IMR-90 (cell line): ENCODE results near the gene TOP3B. TPM values are rescaled to one million over a fixed set of nuclear protein-coding genes. Genes with fewer than 3 reads are reported as not detected.

Source experiments
- ATAC-seq: fragments of 200-7000 bp; cut with Tn5 transposase; 2 replicates; pipeline ENCODE4 v1.9.1; 2020; ENCODE audit warnings: low read depth, mild to moderate bottlenecking, moderate library complexity
- BruUV-seq: library from RNA; stranded (reverse); fragments of 400-500 nt; replicated peaks from 2 replicates; lab custom pipeline; 2021; lab: Mats Ljungman, UMichigan
- CTCF ChIA-PET: fragments of 300-600 bp; formaldehyde crosslinking; extraction: SDS; loops from one replicate; lab custom pipeline; 2021; ENCODE audit warnings: antibody characterized with exemption; lab: Yijun Ruan, JAX
- POLR2A ChIA-PET: fragments of 300-600 bp; sonication (Branson Sonifier 250); formaldehyde crosslinking; loops from one replicate; lab custom pipeline; 2022; ENCODE audit warnings: antibody characterized with exemption; ENCODE audit not compliant: unreplicated experiment; lab: Charles Lee
- DNase-seq: peaks from one replicate; pipeline ENCODE4 v3.0.0; 2013
- H2AFZ ChIP-seq: replicated peaks from 2 replicates; pipeline ENCODE3; 2013; ENCODE audit warnings: low read length, mild to moderate bottlenecking; ENCODE audit not compliant: poor library complexity
- H2AK5ac ChIP-seq: 2 replicates; pipeline ENCODE4 v1.6.1; 2013; ENCODE audit warnings: low read depth, low read length, inconsistent platforms
- H2AK9ac ChIP-seq: replicated peaks from 2 replicates; pipeline ENCODE3; 2013; ENCODE audit warnings: mild to moderate bottlenecking, low read depth, low read length, moderate library complexity; ENCODE audit not compliant: poor library complexity
- H2BK120ac ChIP-seq: 2 replicates; pipeline ENCODE4 v1.6.1; 2013; ENCODE audit warnings: low read depth, low read length, inconsistent platforms
- H2BK15ac ChIP-seq: 3 replicates; pipeline ENCODE4 v1.6.1; 2013; ENCODE audit warnings: low read depth, low read length, inconsistent platforms
- H2BK20ac ChIP-seq: 2 replicates; pipeline ENCODE4 v1.6.1; 2013; ENCODE audit warnings: low read depth, mild to moderate bottlenecking, inconsistent platforms, low read length, moderate library complexity
- H2BK5ac ChIP-seq: 2 replicates; pipeline ENCODE4 v1.6.1; 2013; ENCODE audit warnings: mild to moderate bottlenecking, low read depth, low read length, inconsistent platforms; ENCODE audit not compliant: poor library complexity, severe bottlenecking
- H3K14ac ChIP-seq: replicated peaks from 2 replicates; pipeline ENCODE4 v1.6.1; 2013; ENCODE audit warnings: low read depth, low read length, inconsistent platforms
- H3K18ac ChIP-seq: 2 replicates; pipeline ENCODE4 v1.6.1; 2013; ENCODE audit warnings: low read depth, low read length, control low read depth
- H3K23ac ChIP-seq: 2 replicates; pipeline ENCODE4 v1.6.1; 2013; ENCODE audit warnings: low read depth, low read length, inconsistent platforms
- H3K27ac ChIP-seq: 2 replicates; pipeline ENCODE4 v1.5.1; 2013; ENCODE audit warnings: mild to moderate bottlenecking, control low read depth, low read length; ENCODE audit not compliant: insufficient read depth
- H3K27me3 ChIP-seq: 2 replicates; pipeline ENCODE4 v1.6.1; 2013; ENCODE audit warnings: low read length; ENCODE audit not compliant: control insufficient read depth, insufficient read depth
- H3K36me3 ChIP-seq: 2 replicates; pipeline ENCODE4 v1.6.1; 2013; ENCODE audit warnings: low read length, mixed read lengths; ENCODE audit not compliant: control insufficient read depth, insufficient read depth
- H3K4ac ChIP-seq: 2 replicates; pipeline ENCODE4 v1.6.1; 2013; ENCODE audit warnings: low read depth, low read length, inconsistent platforms
- H3K4me1 ChIP-seq: 2 replicates; pipeline ENCODE4 v1.6.1; 2013; ENCODE audit warnings: low read length, mixed read lengths; ENCODE audit not compliant: control insufficient read depth, insufficient read depth
- H3K4me2 ChIP-seq: 2 replicates; pipeline ENCODE4 v1.6.1; 2013; ENCODE audit warnings: low read depth, mild to moderate bottlenecking, control low read depth, low read length, moderate library complexity
- H3K4me3 ChIP-seq: 2 replicates; pipeline ENCODE4 v1.5.1; 2013; ENCODE audit warnings: low read depth, mild to moderate bottlenecking, control low read depth, low read length, moderate library complexity; ENCODE audit not compliant: insufficient read depth
- H3K56ac ChIP-seq: 2 replicates; pipeline ENCODE4 v1.6.1; 2013; ENCODE audit warnings: low read length, inconsistent platforms; ENCODE audit not compliant: insufficient read depth; ENCODE audit errors: extremely low read depth
- H3K79me1 ChIP-seq, 2 experiments: 2 replicates each; pipeline ENCODE4 v1.6.1; 2013; ENCODE audit warnings: low read length in 2 of 2, inconsistent platforms in 1 of 2, low read depth in 1 of 2
- H3K9ac ChIP-seq: 2 replicates; pipeline ENCODE4 v1.6.1; 2013; ENCODE audit warnings: low read depth, low read length, control low read depth
- H3K9me1 ChIP-seq: 2 replicates; pipeline ENCODE4 v1.6.1; 2013; ENCODE audit warnings: low read length, inconsistent platforms; ENCODE audit not compliant: insufficient read depth
- H3K9me3 ChIP-seq: 2 replicates; pipeline ENCODE4 v1.6.1; 2013; ENCODE audit warnings: low read length; ENCODE audit not compliant: control insufficient read depth, insufficient read depth
- H4K20me1 ChIP-seq: 2 replicates; pipeline ENCODE4 v1.6.1; 2013; ENCODE audit warnings: low read length, inconsistent platforms; ENCODE audit not compliant: insufficient read depth
- H4K5ac ChIP-seq: 2 replicates; pipeline ENCODE4 v1.6.1; 2013; ENCODE audit warnings: mild to moderate bottlenecking, low read depth, low read length, control low read depth
- H4K8ac ChIP-seq, 2 experiments: 2 replicates each; pipeline ENCODE4 v1.6.1; 2013; ENCODE audit warnings: low read depth in 2 of 2, low read length in 2 of 2, control low read depth in 1 of 2, inconsistent platforms in 1 of 2
- H4K91ac ChIP-seq: 2 replicates; pipeline ENCODE4 v1.6.1; 2013; ENCODE audit warnings: low read depth, low read length, inconsistent platforms; ENCODE audit not compliant: insufficient read depth
- BHLHE40 ChIP-seq: fragments of 150-350 bp; IDR thresholded peaks from 2 replicates; pipeline ENCODE4 v1.6.1; 2016; ENCODE audit warnings: mild to moderate bottlenecking, low read depth, low read length
- CEBPB ChIP-seq: IDR thresholded peaks from 2 replicates; pipeline ENCODE4 v1.6.1; 2012; ENCODE audit warnings: low read depth, low read length, improper control_type of control experiment
- CHD1 ChIP-seq: IDR thresholded peaks from 2 replicates; pipeline ENCODE4 v1.6.1; 2012; ENCODE audit warnings: low read depth, low read length, improper control_type of control experiment
- MAFK ChIP-seq: IDR thresholded peaks from 2 replicates; pipeline ENCODE4 v1.6.1; 2012; ENCODE audit warnings: low read depth, low read length, improper control_type of control experiment
- NFE2L2 ChIP-seq: fragments of 150-350 bp; IDR thresholded peaks from 2 replicates; pipeline ENCODE4 v1.6.1; 2016; ENCODE audit warnings: low read depth, mild to moderate bottlenecking, low read length
- POLR2A ChIP-seq: IDR thresholded peaks from 2 replicates; pipeline ENCODE4 v1.6.1; 2012; ENCODE audit warnings: mild to moderate bottlenecking, low read depth, low read length
- RCOR1 ChIP-seq: IDR thresholded peaks from 2 replicates; pipeline ENCODE4 v1.6.1; 2012; ENCODE audit warnings: mild to moderate bottlenecking, low read length, improper control_type of control experiment; ENCODE audit not compliant: insufficient replicate concordance
- RFX5 ChIP-seq: IDR thresholded peaks from 2 replicates; pipeline ENCODE4 v1.8.0; 2012; ENCODE audit warnings: low read depth, mild to moderate bottlenecking, low read length, moderate library complexity
- WGBS, 2 experiments: methylation state at CpG; one replicate each; pipeline versions ENCODE4 v1.1.5 to v1.1.7; 2013; ENCODE audit warnings: missing lambda C conversion rate in 2 of 2; ENCODE audit not compliant: insufficient read length in 1 of 2; ENCODE audit errors: extremely low coverage in 2 of 2; 5-methylcytosine and 5-hydroxymethylcytosine counted together
- dilution Hi-C: fragments of 300-500 bp; cut with HindIII; formaldehyde crosslinking; loops from one replicate; pipeline ENCODE4 v1.14.3; 2018; ENCODE audit warnings: low sequenced_read_pairs; ENCODE audit not compliant: unreplicated experiment
- in situ Hi-C: fragments of 300-500 bp; cut with MboI; formaldehyde crosslinking; loops from 3 replicates; pipeline ENCODE4 v1.14.3; 2019; ENCODE audit warnings: low sequenced_read_pairs, inconsistent platforms, mixed read lengths
- intact Hi-C: fragments of 100-400 bp; cut with micrococcal nuclease; formaldehyde crosslinking; loops from 2 replicates; pipeline ENCODE4 v1.10.0; 2022
- polyA plus RNA-seq, 3 experiments: library from polyadenylated mRNA; depleted of rRNA; stranded (reverse); fragments of >200 nt; gene quantifications; 2 replicates each; pipeline ENCODE4 v1.2.3, GENCODE V29; 2012; ENCODE audit warnings: low replicate concordance in 1 of 3
- total RNA-seq: library from RNA; depleted of rRNA; stranded (reverse); fragments of >200 nt; gene quantifications from 2 replicates; pipeline ENCODE4 v1.2.3, GENCODE V29; 2012
- TF ChIP-seq, protein P1 (sequence below): fragments of 150-350 bp; IDR thresholded peaks from 2 replicates; pipeline ENCODE4 v1.6.1; 2016; ENCODE audit warnings: low read depth, mild to moderate bottlenecking, low read length, moderate library complexity, borderline replicate concordance
- TF ChIP-seq, protein P2 (sequence below): fragments of 150-350 bp; IDR thresholded peaks from 2 replicates; pipeline ENCODE4 v1.6.1; 2017; ENCODE audit warnings: mild to moderate bottlenecking, antibody characterized with exemption, low read length, low read depth

TOP3B gene
- total and polyA plus RNA-seq, 2 of the 4 experiments (the other 2 are of a cell fraction), result 23.0 to 23.5 TPM

DNA sequence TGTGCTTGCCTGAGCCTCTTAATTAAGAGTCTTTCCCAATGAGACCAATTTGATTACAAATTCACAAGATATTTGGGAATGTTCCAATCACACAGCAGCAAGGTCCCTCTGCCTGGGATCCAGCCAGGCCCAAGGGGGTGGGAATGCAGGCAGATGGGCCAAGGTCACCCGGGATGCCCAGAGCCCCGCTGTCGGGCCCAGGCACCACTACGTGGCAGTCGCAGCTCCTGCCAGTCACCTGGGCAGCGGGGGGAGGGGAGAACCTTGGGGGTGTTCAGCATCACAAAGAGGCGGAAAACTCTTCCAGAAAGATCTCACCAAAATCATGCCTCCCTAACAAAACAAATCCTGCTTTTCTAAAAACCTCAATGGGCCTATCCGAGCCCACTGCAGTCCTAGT lies 60.9 kb downstream of the TOP3B start (continued):
- no peak for TF ChIP-seq CEBPB

DNA sequence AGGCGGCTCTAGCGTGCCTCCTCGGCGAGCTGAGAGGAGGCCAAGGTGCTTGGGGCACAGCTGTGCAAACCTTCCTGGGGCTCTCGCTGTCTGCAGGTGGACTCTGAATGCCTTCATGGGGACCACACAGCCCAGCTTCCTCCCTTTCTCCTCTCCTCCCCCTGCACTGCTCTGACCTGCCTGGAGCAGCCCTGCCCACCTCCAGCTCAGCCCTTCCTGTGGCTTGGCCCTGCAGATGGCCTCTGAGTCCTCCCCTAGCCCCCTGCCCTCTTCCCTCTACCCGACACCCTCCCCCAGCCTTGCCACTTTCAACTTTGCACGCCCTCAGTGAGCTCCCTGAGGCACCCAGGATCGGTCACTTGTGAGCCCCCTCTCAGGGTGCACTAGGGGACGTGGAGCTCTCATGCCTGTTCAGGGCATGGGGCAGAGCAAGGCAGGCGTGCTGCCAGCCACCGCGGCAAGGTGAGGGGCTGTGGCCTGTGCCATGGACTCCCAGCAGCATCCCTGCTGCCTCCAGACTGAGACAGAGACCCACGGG lies 61.3 kb downstream of the TOP3B start:
- dilution Hi-C loops, result no loop called here
- no peak overlapping the region for H2AK5ac ChIP-seq
- H2BK15ac ChIP-seq, result no peak overlapping the region
- in situ Hi-C loops, result no loop called here
- no peaks in the 10 kb centered on the region for H3K9me3 ChIP-seq
- no peaks in the 10 kb centered on the region for H3K9me1 ChIP-seq
- no peak overlapping the region for H3K14ac ChIP-seq
- H3K4me1 ChIP-seq, result peaks cover 10% of the 10 kb centered on the region
- intact Hi-C loops, result no loop called here
- no TSS peak for BruUV-seq
- H3K27me3 ChIP-seq, result no peaks in the 10 kb centered on the region
- H4K5ac ChIP-seq, result no peak overlapping the region
- no peak overlapping the region for H3K18ac ChIP-seq
- ATAC-seq (no peak; the same call in 1 of the 2 replicates), DNase-seq (no peak)
- no peak overlapping the region for H2BK20ac ChIP-seq
- H3K23ac ChIP-seq, result no peak overlapping the region
- H3K56ac ChIP-seq, result no peak overlapping the region
- H3K27ac ChIP-seq, result no peak overlapping the region
- TF ChIP-seq MAFK (no peak), CEBPB (no peak), RFX5 (no peak), CHD1 (no peak), NFE2L2 (no peak), POLR2A (no peak), RCOR1 (no peak), BHLHE40 (no peak)
- TF ChIP-seq, protein P1, sequence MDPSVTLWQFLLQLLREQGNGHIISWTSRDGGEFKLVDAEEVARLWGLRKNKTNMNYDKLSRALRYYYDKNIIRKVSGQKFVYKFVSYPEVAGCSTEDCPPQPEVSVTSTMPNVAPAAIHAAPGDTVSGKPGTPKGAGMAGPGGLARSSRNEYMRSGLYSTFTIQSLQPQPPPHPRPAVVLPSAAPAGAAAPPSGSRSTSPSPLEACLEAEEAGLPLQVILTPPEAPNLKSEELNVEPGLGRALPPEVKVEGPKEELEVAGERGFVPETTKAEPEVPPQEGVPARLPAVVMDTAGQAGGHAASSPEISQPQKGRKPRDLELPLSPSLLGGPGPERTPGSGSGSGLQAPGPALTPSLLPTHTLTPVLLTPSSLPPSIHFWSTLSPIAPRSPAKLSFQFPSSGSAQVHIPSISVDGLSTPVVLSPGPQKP, result no peak
- TF ChIP-seq, protein P2, sequence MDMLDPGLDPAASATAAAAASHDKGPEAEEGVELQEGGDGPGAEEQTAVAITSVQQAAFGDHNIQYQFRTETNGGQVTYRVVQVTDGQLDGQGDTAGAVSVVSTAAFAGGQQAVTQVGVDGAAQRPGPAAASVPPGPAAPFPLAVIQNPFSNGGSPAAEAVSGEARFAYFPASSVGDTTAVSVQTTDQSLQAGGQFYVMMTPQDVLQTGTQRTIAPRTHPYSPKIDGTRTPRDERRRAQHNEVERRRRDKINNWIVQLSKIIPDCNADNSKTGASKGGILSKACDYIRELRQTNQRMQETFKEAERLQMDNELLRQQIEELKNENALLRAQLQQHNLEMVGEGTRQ, result no peak
- H3K4me2 ChIP-seq, result no peak overlapping the region
- H4K8ac ChIP-seq, result no peak overlapping the region
- H4K20me1 ChIP-seq, result peaks cover 3% of the 10 kb centered on the region
- POLR2A ChIA-PET, result no interaction called here
- WGBS, 2 experiments, result 64% methylated on average over 4 of the region's 13 CpGs; no CpG with 5 or more reads in 1 of the 2 experiments
- CTCF ChIA-PET, result no interaction called here
- H3K4ac ChIP-seq, result no peak overlapping the region
- H3K4me3 ChIP-seq, result no peak overlapping the region
- no peaks in the 10 kb centered on the region for H3K79me1 ChIP-seq
- peaks cover 8% of the 10 kb centered on the region; the same call in 1 of the 2 replicates for H3K36me3 ChIP-seq
- H2BK120ac ChIP-seq, result no peak overlapping the region
- H3K9ac ChIP-seq, result no peak overlapping the region
- H2AK9ac ChIP-seq, result peak overlapping the region; percentile 5
- no peak overlapping the region for H2AFZ ChIP-seq
- H2BK5ac ChIP-seq, result no peak overlapping the region
- H4K91ac ChIP-seq, result no peak overlapping the region
